Stimulated activated CD8-positive, alpha-beta memory T cell treated with anti-CD3 and anti-CD28 coated beads, Interleukin-15, amount 100 ng/mL, for 4 hours (primary cell): ENCODE measurements around the gene PACSIN1.

Experiments
- DNase-seq, 2 donors: peaks; one replicate each; pipeline ENCODE4 v3.0.0-alpha.2; 2020; ENCODE audit warnings: low read depth in 2 of 2

Gene PACSIN1

DNA sequence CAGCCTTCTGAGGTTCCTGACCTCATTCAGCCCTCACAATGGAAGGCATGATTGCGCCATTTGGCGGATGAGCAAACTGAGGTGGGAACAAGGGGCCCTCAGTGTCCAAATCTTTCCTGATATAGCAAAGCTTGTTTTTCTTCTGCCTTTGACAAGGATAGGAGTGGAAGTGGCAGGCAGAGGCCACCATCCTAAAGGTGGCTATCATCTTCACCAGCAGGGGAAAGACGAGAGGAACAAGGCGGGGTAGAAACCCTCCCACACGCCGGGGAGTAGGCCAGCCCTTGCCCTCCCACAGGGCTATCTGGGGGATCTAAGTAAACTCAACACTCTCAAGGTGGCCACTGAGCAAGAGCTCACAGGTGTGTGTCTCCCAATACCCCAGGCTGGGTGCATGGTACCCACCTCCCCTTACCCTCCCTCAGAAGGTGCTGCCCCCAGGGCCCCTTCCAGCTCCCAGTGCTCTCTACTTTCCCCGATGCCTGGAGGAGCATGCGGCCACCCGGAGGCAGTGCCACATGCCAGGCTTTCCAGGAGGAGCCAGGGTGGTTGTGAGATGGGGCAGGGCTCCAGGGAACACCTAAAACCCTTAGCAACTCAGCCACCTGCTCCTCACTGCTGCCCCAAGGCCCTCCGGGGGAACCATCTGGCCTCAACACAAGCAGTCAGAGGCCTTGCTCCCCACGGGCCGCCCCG lies 79.0 kb downstream of the PACSIN1 start:
- DNase-seq: no peak

- no peak for DNase-seq
Observed at GRCh38 chr6:34546551-34547321, 80.9 kb downstream of the PACSIN1 start.

DNA sequence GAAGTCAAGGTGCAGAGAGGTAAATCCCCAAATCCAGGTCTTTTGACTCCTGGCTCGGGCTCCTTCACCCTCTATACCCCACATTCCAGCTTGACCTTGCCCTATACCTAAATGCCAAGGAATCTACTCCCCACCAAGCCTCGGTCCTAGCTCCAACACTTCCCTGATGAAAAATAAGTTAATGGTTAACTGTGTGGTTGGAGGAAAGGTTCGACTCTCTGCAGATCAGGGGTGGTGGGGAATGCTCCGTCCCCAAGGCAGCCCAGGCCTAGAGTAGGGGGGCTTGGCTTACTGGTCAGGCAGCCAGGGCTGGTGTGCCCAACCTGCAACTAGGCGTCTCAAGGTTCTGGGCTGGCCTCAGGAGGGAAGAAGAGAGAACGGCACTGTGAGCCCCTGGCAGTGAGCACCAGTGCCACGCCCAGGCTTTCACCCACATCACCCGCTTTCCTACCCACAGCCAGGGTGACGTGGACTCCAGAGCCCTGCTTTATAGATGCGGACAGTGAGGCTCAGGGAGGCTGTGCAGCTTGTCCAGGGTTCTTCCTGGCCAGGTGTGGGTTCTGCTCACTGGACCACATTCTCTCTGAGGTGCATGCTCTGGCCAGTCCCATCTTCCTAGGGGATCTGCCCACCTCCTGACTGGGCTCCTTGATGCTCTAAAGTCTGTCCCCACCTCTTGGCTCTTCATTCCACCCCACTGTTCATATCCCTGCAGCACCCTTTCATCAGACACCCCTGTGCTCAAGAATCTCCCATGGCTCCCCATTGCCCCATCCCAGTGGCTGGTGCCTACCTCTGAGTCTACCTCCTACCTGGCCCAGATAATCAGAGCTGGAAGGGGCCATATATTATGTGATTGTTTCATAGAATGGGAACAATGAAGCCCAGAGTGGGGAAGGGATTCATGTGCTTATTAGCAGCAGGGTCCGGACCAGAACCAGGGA lies 82.1 kb downstream of the PACSIN1 start:
- no peak for DNase-seq

- DNase-seq: no peak
Observed at GRCh38 chr6:34549026-34549803, 83.3 kb downstream of the PACSIN1 start.

- no peak for DNase-seq
Observed at GRCh38 chr6:34549804-34550202, 83.9 kb downstream of the PACSIN1 start.

DNA sequence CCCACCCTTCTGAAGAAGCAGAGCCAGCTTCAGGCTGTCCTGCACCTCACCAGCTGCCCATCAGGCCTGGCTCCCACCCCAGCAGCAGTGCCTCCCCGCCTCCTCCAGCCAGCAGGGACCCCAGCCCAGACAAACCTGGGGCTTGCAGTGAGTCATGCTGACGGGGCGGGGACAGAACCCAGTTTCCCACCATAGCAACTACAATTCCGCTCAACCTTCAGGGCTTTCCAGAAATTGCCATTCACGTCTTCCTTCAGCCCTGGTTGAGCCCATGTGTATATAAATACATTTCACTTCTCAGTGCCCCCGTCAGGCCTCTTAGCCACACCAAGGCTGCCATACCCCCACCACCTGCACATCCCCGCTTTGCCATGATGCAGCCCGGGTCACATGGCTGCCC lies 85.8 kb downstream of the PACSIN1 start:
- no peak for DNase-seq

DNA sequence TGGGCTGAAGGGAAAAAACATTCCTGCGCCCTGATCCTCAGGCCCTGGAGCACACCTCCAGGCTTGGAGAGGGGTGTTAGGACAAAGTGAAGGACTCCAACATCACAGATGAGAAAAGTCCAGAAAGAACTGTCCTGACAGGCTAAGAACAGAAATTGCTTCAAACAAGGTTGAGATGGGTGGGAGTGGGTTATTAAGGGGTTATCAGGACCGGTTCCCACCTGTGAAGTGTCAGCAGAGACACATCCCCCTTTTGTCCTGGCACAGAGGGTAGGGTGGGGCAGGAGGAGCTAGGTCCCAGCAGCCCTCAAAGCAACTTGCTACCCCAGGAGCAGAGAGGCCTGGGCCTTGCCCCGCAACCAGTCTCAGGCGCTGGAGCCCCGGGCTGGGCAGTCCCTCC lies 86.7 kb downstream of the PACSIN1 start:
- DNase-seq: no peak

GRCh38 chr6:34553146-34553545 lies 87.3 kb downstream of the PACSIN1 start:
- DNase-seq: no peak

- no peak for DNase-seq
Observed at GRCh38 chr6:34553750-34554149, 87.9 kb downstream of the PACSIN1 start.

GRCh38 chr6:34554291-34555006 lies 88.6 kb downstream of the PACSIN1 start:
- DNase-seq: no peak

- DNase-seq: no peak
Observed at GRCh38 chr6:34555007-34555322, 89.1 kb downstream of the PACSIN1 start.

- no peak for DNase-seq
Observed at GRCh38 chr6:34555328-34555727, 89.5 kb downstream of the PACSIN1 start.

GRCh38 chr6:34556031-34556471 lies 90.2 kb downstream of the PACSIN1 start, which contains the start of gene SPDEF:
SPDEF (minus strand) TSS chr6:34556329; CDS start chr6:34544455, 11,874 bp downstream.
- no peak for DNase-seq

DNA sequence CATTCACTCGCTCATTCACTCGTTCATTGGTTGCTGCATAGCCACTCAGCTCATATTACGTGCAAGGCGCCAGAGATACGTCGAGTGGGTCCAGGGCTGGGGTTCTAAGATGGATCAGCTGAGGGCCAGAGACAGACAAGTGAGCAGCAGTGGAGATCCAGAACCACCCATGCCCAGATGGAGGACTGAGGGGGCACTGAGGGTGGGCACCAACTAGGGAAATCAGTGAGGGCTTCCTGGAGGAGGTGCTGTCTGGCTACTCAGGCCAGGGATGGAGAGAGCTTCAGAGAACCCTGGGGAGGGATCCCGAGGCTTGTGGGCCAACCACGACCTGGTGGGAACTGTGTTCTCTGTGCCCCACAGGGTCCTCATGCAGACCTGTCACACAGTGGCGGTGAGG lies 90.6 kb downstream of the PACSIN1 start:
- no peak for DNase-seq

- no peak for DNase-seq
Observed at GRCh38 chr6:34557228-34557627, 91.4 kb downstream of the PACSIN1 start.

DNA sequence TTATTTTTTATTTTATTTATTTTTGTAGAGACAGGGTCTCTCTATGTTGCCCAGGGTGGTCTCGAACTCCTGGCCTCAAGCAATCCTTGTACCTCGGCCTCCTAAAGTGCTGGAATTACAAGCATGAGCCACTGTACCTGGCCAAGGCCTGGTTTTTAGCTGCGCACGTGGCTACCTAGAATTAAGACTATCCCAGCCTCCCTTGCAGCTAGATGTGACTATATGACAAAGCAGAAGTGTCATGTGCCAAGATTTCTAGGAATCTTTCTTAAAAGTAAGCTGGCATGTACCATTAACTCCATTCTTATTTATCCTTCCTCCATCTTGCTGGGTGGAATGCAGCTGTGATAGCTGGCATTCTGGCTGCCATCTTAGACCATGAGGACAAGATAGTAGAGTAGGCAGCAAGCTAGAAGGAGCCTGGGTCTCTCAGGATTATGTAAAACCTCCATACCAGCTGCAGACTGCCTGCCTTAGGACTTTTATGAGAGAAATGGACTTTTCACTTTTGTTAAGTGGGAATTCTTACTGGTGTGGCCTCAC lies 92.4 kb downstream of the PACSIN1 start:
- DNase-seq: no peak

GRCh38 chr6:34559651-34560365 lies 93.9 kb downstream of the PACSIN1 start:
- no peak for DNase-seq

DNA sequence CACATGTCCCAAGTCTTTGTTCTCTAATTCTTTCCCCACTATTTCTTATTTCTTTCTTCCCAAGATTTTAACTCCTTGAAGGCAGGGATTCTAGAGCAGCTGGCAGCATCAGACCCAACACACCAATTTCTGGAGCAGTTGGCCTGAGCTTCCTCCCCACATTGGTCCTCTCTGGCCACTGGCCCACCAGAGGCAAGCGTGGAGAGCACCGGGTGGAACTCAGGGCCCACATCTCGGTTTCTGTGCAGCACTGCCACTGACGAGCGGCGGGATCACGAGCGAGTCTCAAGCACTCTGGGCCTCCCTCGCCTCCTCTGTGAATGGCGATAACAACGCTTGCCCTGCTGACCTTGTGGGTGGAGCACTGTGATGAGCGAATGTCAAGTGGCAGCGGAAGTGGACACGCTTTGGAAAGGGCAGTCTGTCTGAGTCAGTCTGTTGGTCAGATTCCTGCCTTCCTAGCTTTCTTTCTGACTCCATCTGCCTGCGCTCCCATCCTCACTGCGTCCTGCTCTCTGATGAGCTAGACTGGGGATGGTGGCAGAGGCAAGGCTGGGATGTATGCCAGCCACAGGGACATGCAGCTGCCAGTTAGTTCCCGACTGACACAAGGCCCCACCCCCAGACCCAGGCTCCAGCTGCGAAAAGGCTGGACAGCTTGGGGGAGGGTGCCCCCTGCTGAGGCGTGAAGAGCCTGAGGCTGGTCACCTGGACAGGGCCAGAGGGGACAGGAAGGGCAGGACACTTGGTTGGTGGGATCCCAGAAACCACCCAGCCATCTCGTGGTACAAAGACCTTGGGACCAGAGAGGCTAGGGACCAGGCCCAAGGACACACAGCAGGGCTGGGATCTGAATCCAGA lies 94.7 kb downstream of the PACSIN1 start:
- no peak for DNase-seq

- DNase-seq: no peak
Observed at GRCh38 chr6:34561227-34561530, 95.3 kb downstream of the PACSIN1 start.
